OCI-LY1 (cell line): Measurements from ENCODE around the gene GCNA.
"Not testable (repeated sequence)": the region's sequence is repeated elsewhere in the genome, so short reads cannot be mapped to it uniquely, and the experiment has no call there.

ENCODE experiments used
- H2AFZ ChIP-seq: fragments of 200-600 bp; sonication (generic), shearing (Covaris generic); 2 replicates; pipeline ENCODE4 v1.6.0; 2014; ENCODE audit warnings: antibody characterized with exemption, mild to moderate bottlenecking, low read length
- H3F3A ChIP-seq: fragments of 200-600 bp; sonication (generic), shearing (Covaris generic); 2 replicates; pipeline ENCODE4 v1.6.0; 2014; ENCODE audit warnings: mild to moderate bottlenecking, antibody characterized with exemption, low read length, moderate library complexity; ENCODE audit not compliant: insufficient read depth
- H3K27ac ChIP-seq: fragments of 200-600 bp; sonication (generic); 2 replicates; pipeline ENCODE4 v1.5.1; 2014; ENCODE audit warnings: low read length, mixed run types, mild to moderate bottlenecking, low read depth; ENCODE audit not compliant: poor library complexity, severe bottlenecking
- H3K27me3 ChIP-seq: fragments of 200-600 bp; sonication (generic); 2 replicates; pipeline ENCODE4 v1.6.0; 2014; ENCODE audit warnings: antibody characterized with exemption, mild to moderate bottlenecking, low read length, moderate library complexity; ENCODE audit not compliant: insufficient read depth
- H3K36me3 ChIP-seq: fragments of 200-600 bp; sonication (generic); 2 replicates; pipeline ENCODE4 v1.6.1; 2014; ENCODE audit warnings: mild to moderate bottlenecking, antibody characterized with exemption, low read length, moderate library complexity, mixed read lengths; ENCODE audit not compliant: insufficient read depth
- H3K4me1 ChIP-seq: fragments of 200-600 bp; sonication (generic); 2 replicates; pipeline ENCODE4 v1.5.1; 2014; ENCODE audit warnings: mild to moderate bottlenecking, low read length, moderate library complexity; ENCODE audit not compliant: insufficient read depth, severe bottlenecking
- H3K4me2 ChIP-seq: fragments of 200-600 bp; sonication (generic), shearing (Covaris generic); 2 replicates; pipeline ENCODE4 v1.6.1; 2014; ENCODE audit warnings: low read length
- H3K4me3 ChIP-seq: fragments of 200-600 bp; sonication (generic); 2 replicates; pipeline ENCODE4 v1.5.1; 2014; ENCODE audit warnings: low read length, low read depth, mild to moderate bottlenecking, mixed read lengths; ENCODE audit not compliant: poor library complexity, severe bottlenecking
- H3K79me2 ChIP-seq: fragments of 200-600 bp; shearing (Covaris generic); 2 replicates; pipeline ENCODE4 v1.6.1; 2016; ENCODE audit warnings: mixed run types, low read length, mixed read lengths; ENCODE audit not compliant: insufficient read depth
- H3K9ac ChIP-seq: fragments of 200-600 bp; sonication (generic), shearing (Covaris generic); 2 replicates; pipeline ENCODE4 v1.6.1; 2014; ENCODE audit warnings: mild to moderate bottlenecking, low read length, mixed read lengths
- H3K9me2 ChIP-seq: fragments of 200-600 bp; sonication (generic), shearing (Covaris generic); 2 replicates; pipeline ENCODE4 v1.6.1; 2014; ENCODE audit warnings: low read depth, mild to moderate bottlenecking, low read length, mixed read lengths
- H3K9me3 ChIP-seq: fragments of 200-600 bp; shearing (Covaris generic); 2 replicates; pipeline ENCODE4 v1.6.1; 2014; ENCODE audit warnings: low read length, mixed read lengths
- H4K20me1 ChIP-seq: fragments of 200-600 bp; sonication (generic), shearing (Covaris generic); 2 replicates; pipeline ENCODE4 v1.6.0; 2016; ENCODE audit warnings: mild to moderate bottlenecking, low read length; ENCODE audit not compliant: insufficient read depth
- CTCF ChIP-seq: fragments of 200-600 bp; sonication (generic), shearing (Covaris generic); IDR thresholded peaks from 2 replicates; pipeline ENCODE4 v1.5.1; 2017; ENCODE audit warnings: mild to moderate bottlenecking, antibody characterized with exemption, low read length, moderate library complexity, mixed read lengths
- EZH2 ChIP-seq: fragments of 200-600 bp; sonication (generic), shearing (Covaris generic); IDR thresholded peaks from 2 replicates; pipeline ENCODE4 v1.8.0; 2017; ENCODE audit warnings: borderline replicate concordance, mixed run types, mild to moderate bottlenecking, antibody characterized with exemption, low read length, moderate library complexity, mixed read lengths

Gene GCNA

GRCh38 chrX:71565474-71566041 is 12.7 kb upstream of the GCNA start:
- Histone ChIP-seq H3K4me2 (no peak overlapping the region), H3K27ac (no peak overlapping the region), H3F3A (no peaks in the 10 kb centered on the region), H4K20me1 (no peaks in the 10 kb centered on the region), H2AFZ (no peak overlapping the region), H3K9ac (no peak overlapping the region), H3K9me3 (no peaks in the 10 kb centered on the region), H3K27me3 (no peaks in the 10 kb centered on the region), H3K9me2 (no peaks in the 10 kb centered on the region), H3K36me3 (peaks cover 87% of the 10 kb centered on the region), H3K4me1 (no peaks in the 10 kb centered on the region), H3K4me3 (no peak overlapping the region), H3K79me2 (no peaks in the 10 kb centered on the region)
- no peak for TF ChIP-seq CTCF
- TF ChIP-seq EZH2 = no peak

GRCh38 chrX:71571390-71571789 is 6.8 kb upstream of the GCNA start:
- not testable (repeated sequence) for H3K9ac ChIP-seq, H4K20me1 ChIP-seq, H2AFZ ChIP-seq, H3K27me3 ChIP-seq, H3K9me2 ChIP-seq, H3K27ac ChIP-seq, H3K4me3 ChIP-seq, H3F3A ChIP-seq, H3K4me1 ChIP-seq, H3K9me3 ChIP-seq, H3K4me2 ChIP-seq, H3K79me2 ChIP-seq
- peaks cover 85% of the 10 kb centered on the region for H3K36me3 ChIP-seq

GRCh38 chrX:71573590-71573989 is 4.6 kb upstream of the GCNA start:
- no peaks in the 10 kb centered on the region for H3K4me1 ChIP-seq
- no peaks in the 10 kb centered on the region for H3K27me3 ChIP-seq
- TF ChIP-seq EZH2 = no peak
- TF ChIP-seq CTCF = no peak
- H3K9me3 ChIP-seq = no peaks in the 10 kb centered on the region
- peaks cover 68% of the 10 kb centered on the region for H3K36me3 ChIP-seq
- no peaks in the 10 kb centered on the region for H3K79me2 ChIP-seq
- no peak overlapping the region for H3K4me2 ChIP-seq
- H3K9ac ChIP-seq = no peak overlapping the region
- H3K27ac ChIP-seq = no peak overlapping the region
- H3K4me3 ChIP-seq = no peak overlapping the region
- no peaks in the 10 kb centered on the region for H4K20me1 ChIP-seq
- no peaks in the 10 kb centered on the region for H3F3A ChIP-seq
- H3K9me2 ChIP-seq = no peaks in the 10 kb centered on the region
- H2AFZ ChIP-seq = no peak overlapping the region

GRCh38 chrX:71577682-71578081 is 555 bp upstream of the GCNA start:
- H3K36me3 ChIP-seq = peaks cover 44% of the 10 kb centered on the region
- TF ChIP-seq CTCF (no peak), EZH2 (no peak)
- no peak overlapping the region for H3K4me3 ChIP-seq
- H3K4me2 ChIP-seq = no peak overlapping the region
- H3K9me2 ChIP-seq = no peaks in the 10 kb centered on the region
- no peaks in the 10 kb centered on the region for H3K79me2 ChIP-seq
- H4K20me1 ChIP-seq = no peaks in the 10 kb centered on the region
- H3F3A ChIP-seq = no peaks in the 10 kb centered on the region
- no peaks in the 10 kb centered on the region for H3K4me1 ChIP-seq
- H3K27me3 ChIP-seq = no peaks in the 10 kb centered on the region
- H3K9ac ChIP-seq = no peak overlapping the region
- H3K27ac ChIP-seq = no peak overlapping the region
- no peaks in the 10 kb centered on the region for H3K9me3 ChIP-seq
- H2AFZ ChIP-seq = no peak overlapping the region
